ENCODE measurements around the gene TCF21.
"Not testable (repeated sequence)": the region's sequence is repeated elsewhere in the genome, so short reads cannot be mapped to it uniquely, and the experiment has no call there.

The TCF21 gene

GRCh38 chr6:133923938-133924593 lies 35.2 kb downstream of the TCF21 start:
- DNase-seq (ENCODE audit: low spot score), result peak; percentile 92

DNA sequence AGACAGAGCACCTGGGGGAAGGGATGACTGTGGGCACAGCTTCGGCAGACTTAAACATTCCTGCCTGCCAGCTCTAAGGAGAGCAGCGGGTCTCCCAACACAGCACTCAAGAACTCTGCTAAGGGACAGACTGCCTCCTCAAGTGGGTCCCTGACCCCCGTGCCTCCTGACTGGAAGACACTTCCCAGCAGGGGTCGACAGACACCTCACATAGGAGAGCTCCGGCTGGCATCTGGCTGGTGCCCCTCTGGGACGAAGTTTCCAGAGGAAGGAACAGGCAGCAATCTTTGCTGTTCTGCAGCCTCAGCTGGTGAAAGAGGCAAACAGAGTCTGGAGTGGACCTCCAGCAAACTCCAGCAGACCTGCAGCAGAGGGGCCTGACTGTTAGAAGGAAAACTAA lies 42.3 kb downstream of the TCF21 start:
- not testable (repeated sequence) for DNase-seq (ENCODE audit: low spot score)

GRCh38 chr6:133936352-133936751 lies 47.4 kb downstream of the TCF21 start:
- DNase-seq (ENCODE audit: low spot score), result not testable (repeated sequence)

DNA sequence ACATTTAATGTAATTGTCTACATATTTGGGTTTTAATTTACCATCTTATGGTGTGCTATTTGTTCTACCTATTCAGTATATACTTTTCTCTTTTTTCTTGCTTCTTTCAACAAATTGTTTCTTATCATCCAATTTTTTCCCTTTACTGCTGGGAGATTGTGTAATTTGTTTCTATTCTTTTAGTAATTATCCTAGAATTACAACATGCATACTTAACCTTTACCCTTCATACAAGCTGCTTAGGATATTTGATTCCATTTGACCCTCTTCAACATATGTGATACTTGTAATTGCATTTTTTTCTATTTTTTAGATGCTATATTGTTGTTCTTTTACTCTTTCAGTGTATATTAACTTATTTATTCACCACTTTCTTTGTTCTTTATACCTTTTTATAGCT lies 49.0 kb downstream of the TCF21 start:
- DNase-seq (ENCODE audit: low spot score), result no peak

GRCh38 chr6:133938533-133938932 lies 49.6 kb downstream of the TCF21 start:
- DNase-seq (ENCODE audit: low spot score), result no peak

- DNase-seq (ENCODE audit: low spot score), result no peak
Observed at GRCh38 chr6:133939778-133940667, 51.1 kb downstream of the TCF21 start.

Data from cerebellar cortex (tissue), 1 donor.